GM12801 (cell line): Measurements from ENCODE around the gene GLIS1.

Source experiments
- CTCF ChIP-seq: IDR thresholded peaks from one replicate; pipeline ENCODE4 v1.5.1; 2011; ENCODE audit warnings: control low read depth; ENCODE audit not compliant: insufficient read length; ENCODE audit errors: extremely low read depth

Gene GLIS1

DNA sequence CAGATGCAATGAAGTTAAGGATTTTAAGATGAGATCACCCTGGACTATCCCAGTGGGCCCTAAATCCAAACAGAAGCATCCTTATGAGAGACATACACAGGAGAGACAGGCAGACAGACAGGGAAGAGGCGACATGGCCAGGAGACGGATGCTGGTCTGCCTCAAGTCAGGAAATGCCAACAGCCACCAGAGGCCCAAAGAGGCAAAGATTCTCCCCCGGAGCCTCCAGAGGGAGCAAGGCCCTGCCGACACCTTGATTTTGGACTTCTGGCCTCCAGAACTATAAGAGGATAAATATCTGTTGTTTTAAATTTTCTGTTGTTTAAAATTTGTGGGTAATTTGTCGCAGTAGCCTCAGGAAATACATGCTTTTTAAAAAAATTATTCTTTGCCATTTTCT lies 116.4 kb downstream of the GLIS1 start:
- TF ChIP-seq CTCF = no peak

GRCh38 chr1:53621144-53621543 lies 117.8 kb downstream of the GLIS1 start:
- no peak for TF ChIP-seq CTCF

- TF ChIP-seq CTCF = no peak
Observed at GRCh38 chr1:53620061-53620855, 118.7 kb downstream of the GLIS1 start.

- no peak for TF ChIP-seq CTCF
Observed at GRCh38 chr1:53619367-53620060, 119.5 kb downstream of the GLIS1 start.

DNA sequence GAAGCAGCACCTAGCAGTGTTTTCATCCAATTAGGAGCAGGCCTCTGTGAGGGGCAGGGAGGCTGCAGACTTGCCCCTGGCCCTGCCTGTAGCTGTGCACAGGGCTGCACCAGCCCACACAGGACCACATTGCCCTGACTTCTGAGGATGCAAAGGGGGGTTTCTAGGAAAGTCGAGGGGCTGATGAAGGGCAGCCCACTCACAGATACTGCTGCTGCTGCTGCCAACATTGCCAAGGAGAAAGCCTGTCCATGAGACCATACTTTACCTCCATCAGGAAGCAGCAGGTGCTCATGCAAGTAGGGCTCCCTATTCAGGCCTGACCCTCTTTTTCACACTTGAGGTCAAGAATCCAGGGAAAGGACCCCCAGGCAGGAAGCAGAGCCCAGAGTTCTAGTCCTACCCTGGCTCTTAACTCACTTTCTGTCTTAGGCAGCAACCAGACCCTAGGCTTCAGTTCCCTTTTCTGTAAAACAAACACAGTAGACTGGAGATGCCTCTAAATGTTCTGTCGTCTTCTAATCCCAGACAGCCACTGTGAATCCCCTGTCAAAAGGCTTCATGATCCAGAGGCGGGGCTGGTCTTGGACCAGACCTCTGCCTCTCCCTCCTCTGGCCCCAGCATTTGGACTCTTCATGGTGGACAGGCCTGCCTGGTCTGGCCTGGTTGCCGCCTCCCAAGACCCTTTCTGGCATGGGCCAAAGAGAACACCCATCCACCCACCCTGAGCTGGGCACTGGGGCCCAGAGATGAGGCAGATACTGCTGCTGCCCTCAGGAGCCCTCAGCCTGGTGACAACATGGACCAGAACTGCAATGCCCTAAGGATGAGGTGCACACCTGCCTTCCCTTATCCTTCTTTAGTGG lies 120.2 kb downstream of the GLIS1 start:
- no peak for TF ChIP-seq CTCF

DNA sequence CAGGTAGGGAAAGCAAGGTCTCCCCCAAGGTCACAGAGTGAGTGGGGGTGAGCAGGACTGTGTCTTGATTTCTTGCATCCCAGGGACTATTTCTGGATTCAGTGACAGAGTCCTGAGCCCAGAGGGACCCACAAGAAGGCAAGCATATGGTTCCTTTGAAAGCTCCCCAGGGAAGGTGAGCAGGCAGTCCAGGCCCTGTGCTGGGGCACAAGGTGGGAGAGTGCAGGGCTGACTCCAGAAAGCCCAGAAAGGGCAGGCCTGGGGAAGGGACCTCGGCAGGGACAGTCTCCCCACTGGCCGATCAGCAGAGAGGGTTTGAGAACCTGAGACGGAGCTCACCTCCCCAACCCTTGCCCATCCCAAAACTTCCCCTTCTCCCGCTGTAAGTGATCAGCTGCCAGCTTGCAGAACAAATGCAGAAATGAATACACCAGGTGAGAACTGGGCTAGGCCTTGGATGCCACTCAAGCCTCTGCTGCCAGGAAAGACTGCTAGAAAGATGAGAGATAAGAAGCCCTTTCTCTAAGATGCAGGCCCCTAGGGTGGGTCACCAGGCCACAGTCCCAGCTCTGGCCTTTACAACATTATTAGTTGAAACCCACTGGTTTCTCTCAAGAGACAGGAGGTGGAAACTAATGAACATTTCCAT lies 121.0 kb downstream of the GLIS1 start:
- TF ChIP-seq CTCF = no peak
